ENCODE measurements around the gene MAOA.

GRCh38 chrX:43679778-43680177 lies 23.7 kb downstream of the MAOA start:
- TF ChIP-seq GATA2 (IDR thresholded peaks at IDR 0.05; ENCODE audit: low read depth, low read length) (no peak), GATA3 (IDR thresholded peaks at IDR 0.05; ENCODE audit: low read depth, low read length) (no peak)

Measured in SH-SY5Y (cell line).